HG03039 (cell line): ENCODE results near the gene SLC10A6.

Experiments used
- ATAC-seq: cut with Tn5 transposase; IDR thresholded peaks from one replicate; pipeline ENCODE4 v1.9.1; 2021; ENCODE audit warnings: mild to moderate bottlenecking, moderate library complexity; ENCODE audit not compliant: unreplicated experiment

SLC10A6 gene

GRCh38 chr4:86848136-86848535, 1.0 kb downstream of the SLC10A6 start:
- ATAC-seq = no peak

- ATAC-seq = no peak
Measured at GRCh38 chr4:86847571-86847970, 1.6 kb downstream of the SLC10A6 start.

GRCh38 chr4:86846921-86847320, 2.3 kb downstream of the SLC10A6 start:
- no peak for ATAC-seq

- ATAC-seq = no peak
Measured at GRCh38 chr4:86845593-86845992, 3.6 kb downstream of the SLC10A6 start.

GRCh38 chr4:86841309-86841708, 7.9 kb downstream of the SLC10A6 start:
- no peak for ATAC-seq

- no peak for ATAC-seq
Measured at GRCh38 chr4:86840858-86841257, 8.3 kb downstream of the SLC10A6 start.

GRCh38 chr4:86837691-86838503, 11.3 kb downstream of the SLC10A6 start:
- ATAC-seq = no peak

- ATAC-seq = no peak
Measured at GRCh38 chr4:86835677-86836076, 13.5 kb downstream of the SLC10A6 start.

GRCh38 chr4:86834901-86835300, 14.3 kb downstream of the SLC10A6 start:
- no peak for ATAC-seq

- no peak for ATAC-seq
Measured at GRCh38 chr4:86833615-86834014, 15.6 kb downstream of the SLC10A6 start.

- no peak for ATAC-seq
Measured at GRCh38 chr4:86831262-86832130, 17.7 kb downstream of the SLC10A6 start.

- no peak for ATAC-seq
Measured at GRCh38 chr4:86825511-86825910, 23.7 kb downstream of the SLC10A6 start.

- ATAC-seq = no peak
Measured at GRCh38 chr4:86822136-86822535, 27.0 kb downstream of the SLC10A6 start.

GRCh38 chr4:86821151-86821550, 28.0 kb downstream of the SLC10A6 start:
- ATAC-seq = no peak

- no peak for ATAC-seq
Measured at GRCh38 chr4:86819561-86819960, 29.6 kb downstream of the SLC10A6 start.

GRCh38 chr4:86818841-86819240, 30.3 kb downstream of the SLC10A6 start:
- ATAC-seq = no peak

GRCh38 chr4:86818211-86818610, 31.0 kb downstream of the SLC10A6 start:
- ATAC-seq = no peak

- no peak for ATAC-seq
Measured at GRCh38 chr4:86816501-86817273, 32.5 kb downstream of the SLC10A6 start.

GRCh38 chr4:86815653-86816052, 33.5 kb downstream of the SLC10A6 start:
- ATAC-seq = no peak

- no peak for ATAC-seq
Measured at GRCh38 chr4:86810847-86811246, 38.3 kb downstream of the SLC10A6 start.

GRCh38 chr4:86809809-86810208, 39.4 kb downstream of the SLC10A6 start:
- ATAC-seq = no peak
